Measurements from ENCODE around the gene NFE2L1.

DNA sequence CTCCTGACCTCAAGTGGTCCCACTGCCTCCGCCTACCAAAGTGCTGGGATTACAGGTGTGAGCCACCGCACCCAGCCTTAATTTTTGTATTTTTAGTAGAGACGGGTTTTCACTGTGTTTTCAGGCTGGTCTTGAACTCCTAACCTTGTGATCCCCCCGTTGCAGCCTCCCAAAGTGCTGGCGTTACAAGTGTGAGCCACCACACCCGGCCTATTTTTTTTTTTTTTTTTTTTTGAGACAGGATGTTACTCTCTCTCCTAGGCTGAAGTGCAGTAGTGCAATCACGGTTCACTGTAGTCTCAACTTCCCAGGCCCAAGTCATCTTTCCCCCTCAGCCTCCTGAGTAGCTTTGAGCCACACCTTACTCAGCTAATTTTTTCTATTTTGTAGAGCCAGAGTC lies 56.3 kb downstream of the NFE2L1 start:
- TF ChIP-seq POLR2A (IDR thresholded peaks at IDR 0.05; ENCODE audit: low read depth, low read length): no peak
- no peak for TF ChIP-seq POLR2AphosphoS5 (IDR thresholded peaks at IDR 0.05; ENCODE audit: low read depth, low read length)
- TF ChIP-seq TAF1 (IDR thresholded peaks at IDR 0.05; ENCODE audit: borderline replicate concordance, low read depth, low read length): no peak
